Activated T-cell treated with anti-CD3 and anti-CD28 coated beads for 4 hours (primary cell): Measurements from ENCODE around the gene KCNJ15.

Source experiments
- DNase-seq: peaks from one replicate; pipeline ENCODE4 v3.0.0-alpha.2; 2020

KCNJ15 gene

DNA sequence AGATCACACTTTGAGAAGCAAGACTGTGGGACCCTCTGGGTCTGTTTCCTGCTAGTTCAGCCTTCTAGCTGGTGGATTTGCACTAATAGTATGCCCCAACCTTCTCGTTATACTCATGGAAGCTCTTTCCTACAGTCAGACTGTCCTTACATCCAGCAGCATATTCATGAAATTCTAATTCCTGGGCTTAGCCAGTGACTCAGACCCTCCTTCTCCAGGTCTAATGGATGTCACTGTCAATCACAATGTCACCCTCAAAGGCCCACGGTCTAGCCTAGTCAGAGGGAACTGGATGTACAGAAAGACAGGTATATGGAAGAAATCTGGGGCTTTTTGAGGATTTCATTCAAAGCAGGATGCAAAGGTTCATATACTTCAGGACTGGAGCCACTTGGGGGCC, 72.4 kb downstream of the KCNJ15 start:
- DNase-seq = no peak

DNA sequence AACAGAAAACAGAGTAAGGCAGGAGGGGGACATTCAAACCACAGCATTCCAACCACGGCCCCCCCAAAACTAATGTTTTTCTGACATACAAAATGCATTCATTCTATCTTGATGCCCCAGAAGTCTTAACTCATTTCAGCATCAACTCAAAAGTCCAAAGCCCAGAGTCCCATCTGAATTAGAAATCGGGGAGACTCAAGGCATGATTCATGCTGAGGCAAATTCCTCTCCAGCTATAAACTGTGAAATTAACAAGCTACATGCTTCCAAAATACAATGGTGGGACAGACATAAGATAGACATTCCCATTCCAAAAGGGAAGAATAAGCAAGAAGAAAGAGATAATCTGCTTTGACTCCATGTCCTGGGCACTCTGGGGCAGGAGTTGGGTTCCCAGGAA, 73.9 kb downstream of the KCNJ15 start:
- no peak for DNase-seq

DNA sequence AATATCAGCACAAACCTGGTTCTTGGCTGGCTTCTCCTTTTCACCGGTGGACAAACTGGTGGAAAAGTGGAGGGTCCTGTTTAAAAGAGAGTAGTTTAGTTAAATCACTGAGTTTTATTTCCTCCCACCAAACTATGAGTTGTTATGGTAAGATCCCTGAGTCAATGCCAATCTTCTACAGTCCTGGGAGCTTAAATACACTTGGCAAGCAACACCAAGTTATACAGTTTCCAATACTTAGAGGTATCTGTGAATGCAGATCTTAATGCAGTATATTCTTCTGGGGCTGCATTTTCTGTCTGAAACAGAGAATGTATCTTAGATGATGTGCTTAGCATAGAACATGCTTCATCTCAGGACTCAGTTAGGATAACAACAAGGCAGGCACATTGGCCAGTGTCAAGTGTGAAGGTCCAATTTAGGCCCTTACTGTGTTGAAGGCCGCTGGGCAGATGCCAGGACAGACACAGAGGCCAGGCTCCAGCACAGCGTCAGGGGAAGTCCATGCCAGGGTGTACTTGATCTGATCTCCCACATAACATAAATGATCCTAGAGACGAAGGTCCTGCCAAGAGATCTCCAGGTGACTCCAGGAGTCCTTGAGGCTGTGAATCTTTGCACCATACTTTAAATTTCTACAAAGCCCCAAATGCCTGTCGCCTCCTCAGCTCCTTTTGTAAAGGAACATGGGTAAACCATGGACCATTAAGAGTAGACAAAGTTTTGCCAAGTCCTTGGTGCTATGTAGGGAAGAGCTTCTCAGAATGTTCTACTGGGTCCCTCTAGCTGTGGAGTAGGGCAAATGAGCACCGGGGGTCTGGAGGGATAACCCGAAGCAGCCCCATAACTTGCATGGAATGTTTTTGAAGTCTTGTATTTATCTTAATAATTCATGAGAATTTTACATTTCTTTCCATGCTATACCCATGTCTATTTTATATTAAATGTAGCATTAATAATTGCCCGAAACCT, 76.8 kb downstream of the KCNJ15 start:
- no peak for DNase-seq

DNA sequence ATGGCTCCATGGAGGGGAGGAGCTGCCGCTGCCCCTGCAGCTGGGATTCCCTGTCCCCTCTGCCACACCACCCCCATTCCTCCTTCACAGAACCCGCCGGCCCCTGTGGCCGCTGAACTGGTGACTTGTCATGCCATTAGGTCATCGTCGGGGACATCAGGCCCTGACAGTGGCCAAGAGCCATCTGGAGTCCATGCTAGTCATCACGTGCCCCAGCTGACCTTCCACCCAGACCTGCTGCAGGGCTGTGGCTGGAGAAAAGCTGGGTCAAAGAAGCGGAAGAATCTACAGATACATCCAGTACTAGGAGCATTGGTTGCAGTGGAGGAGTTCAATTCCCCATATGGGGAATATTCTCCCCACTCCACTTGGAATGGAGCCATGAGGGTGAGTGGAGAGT, 78.1 kb downstream of the KCNJ15 start:
- DNase-seq = no peak

DNA sequence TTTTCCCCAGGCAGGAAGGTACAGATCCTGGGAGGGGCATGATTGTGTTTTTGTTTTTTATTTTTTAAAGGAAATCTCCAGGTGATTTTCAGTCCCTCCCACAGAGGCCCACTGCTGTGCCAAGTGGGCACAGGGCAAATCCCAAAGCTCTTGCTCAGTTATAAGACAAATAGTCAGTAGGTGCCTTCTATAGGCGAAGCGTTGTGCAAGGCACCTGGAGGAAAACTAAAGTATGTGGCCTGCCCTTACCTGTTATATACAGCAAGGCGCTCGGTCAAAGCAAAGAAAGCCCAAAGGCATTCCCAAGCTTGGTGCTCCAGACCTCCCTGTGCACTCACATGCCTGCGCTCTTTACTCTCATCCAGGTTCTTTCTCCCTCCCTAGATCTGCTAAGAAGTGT, 81.0 kb downstream of the KCNJ15 start:
- no peak for DNase-seq

DNA sequence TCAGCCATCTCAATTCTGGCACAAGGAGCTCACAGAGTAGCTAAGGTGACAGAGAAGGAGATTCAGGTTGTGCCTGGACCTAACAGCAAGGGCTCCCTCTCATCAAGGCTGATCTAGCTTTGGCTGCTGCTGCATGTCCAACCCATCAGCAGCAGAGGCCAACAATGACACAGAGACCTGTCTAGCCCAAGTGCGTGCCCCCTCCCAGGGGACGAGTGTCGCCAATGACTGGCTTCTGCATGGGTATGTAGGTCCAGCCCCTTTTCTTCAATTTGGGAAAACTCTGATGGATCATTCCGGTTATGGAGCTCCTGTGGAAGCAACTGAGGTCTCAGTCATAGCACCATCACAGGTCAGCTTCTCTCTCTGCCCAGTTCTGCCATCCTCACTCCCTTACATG, 83.3 kb downstream of the KCNJ15 start:
- DNase-seq = no peak

DNA sequence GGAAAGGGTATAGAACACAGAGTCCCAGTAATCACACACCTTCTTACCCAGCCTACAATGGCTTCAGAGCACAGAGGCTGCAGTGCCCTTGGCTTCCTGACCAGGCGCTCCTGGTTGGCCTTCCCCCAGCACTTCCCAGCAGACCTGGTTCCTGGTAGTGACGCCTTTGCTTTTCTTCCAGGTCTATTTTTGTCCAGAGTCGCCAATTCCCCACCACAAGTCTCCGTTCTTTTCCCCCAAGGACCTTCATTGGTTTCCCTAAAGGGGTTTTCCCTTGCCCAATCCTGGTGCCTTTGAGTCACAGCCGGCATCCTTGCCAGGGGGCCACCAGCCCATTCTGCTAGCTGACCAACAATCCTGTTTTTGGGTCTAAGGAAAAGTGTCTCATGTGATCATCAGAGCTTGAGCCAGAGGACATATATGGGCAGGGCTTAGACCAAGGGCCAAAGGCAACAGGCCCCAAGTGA, 84.8 kb downstream of the KCNJ15 start:
- no peak for DNase-seq

DNA sequence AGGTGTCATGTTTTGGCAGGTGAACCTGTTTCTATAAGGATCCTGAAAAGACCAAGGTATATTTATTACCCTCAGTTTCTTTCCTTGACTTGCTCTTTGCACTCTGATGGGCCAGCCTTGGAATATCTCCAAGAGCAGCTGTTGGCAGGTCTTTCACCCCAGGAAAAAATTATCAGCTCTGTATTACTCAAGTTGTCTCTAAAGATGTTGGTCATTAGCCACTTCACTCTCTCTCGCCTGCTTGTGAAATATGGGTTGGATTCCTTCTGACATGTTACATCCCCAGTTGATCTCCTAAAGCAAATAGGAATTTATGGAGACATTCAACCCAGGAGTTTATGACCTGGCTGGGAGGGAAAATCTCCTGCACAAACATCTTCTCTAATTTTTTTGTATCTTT, 85.9 kb downstream of the KCNJ15 start:
- no peak for DNase-seq

DNA sequence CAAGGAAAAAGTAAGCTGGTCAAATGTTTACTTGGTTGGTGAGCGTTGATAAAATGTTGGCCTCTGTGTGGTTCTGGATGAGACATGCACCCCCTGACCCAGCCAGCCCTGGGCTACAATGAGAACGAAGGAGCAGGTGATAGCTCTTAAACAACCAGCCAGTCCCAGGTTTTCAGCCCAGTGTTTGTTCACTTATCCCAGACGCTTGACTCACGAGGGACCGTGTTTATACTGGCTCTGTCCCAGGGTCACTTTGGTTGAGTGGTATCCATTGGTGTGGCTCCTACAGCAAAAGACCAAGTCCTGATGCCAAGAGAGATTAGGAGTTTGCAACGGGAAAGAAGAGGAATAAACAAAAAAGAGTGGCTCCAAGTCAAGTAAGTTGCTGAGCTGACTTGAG, 86.9 kb downstream of the KCNJ15 start:
- DNase-seq = no peak

DNA sequence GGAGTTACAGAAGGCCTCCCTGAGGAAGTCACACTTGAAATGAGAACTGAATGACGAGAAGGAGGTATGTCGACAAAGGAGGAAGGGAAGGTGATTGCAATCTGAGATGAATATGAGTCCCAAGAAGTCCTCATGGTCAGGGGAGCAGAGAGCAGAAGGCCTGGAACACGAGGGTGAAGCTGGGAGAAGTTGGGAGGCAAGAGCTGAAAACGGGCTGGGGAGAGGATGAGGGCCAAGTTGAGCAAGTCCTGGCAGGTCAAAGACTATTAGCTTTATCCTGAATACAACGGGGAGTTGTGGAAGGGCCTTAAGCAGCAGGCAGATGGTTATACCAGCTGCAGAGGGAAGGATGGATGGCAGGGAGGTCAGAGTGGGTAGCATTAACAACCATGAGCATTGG, 89.5 kb downstream of the KCNJ15 start:
- no peak for DNase-seq

DNA sequence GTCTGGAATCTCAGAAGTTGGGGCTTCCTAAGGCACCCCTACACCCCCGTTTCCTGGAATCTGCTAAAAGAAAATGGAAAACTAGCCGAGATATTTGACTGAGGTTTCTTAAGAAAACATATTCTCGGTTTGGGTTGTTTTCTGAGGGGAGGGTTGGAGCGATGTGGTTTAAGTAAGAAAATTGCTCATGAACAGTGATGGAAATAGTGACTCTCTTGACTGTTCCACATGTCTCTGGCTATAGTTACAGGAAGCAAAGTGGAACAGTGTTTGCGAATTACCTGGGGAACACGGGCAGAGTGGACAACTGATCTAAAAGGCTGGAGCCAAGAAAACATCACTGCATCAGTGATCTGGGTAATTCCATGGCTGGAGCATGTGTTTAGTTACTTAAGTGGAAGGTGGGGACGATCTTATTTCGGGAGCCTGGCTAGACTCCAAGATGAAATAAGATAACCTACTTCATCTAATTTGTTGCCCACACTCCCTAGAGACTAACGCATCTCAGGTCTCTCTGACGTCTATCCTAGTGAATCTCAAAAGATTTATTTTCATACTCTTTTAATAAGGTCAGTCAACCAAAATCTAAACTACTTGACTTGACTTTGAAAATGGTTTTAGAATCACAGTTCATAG, 92.4 kb downstream of the KCNJ15 start:
- DNase-seq = no peak

DNA sequence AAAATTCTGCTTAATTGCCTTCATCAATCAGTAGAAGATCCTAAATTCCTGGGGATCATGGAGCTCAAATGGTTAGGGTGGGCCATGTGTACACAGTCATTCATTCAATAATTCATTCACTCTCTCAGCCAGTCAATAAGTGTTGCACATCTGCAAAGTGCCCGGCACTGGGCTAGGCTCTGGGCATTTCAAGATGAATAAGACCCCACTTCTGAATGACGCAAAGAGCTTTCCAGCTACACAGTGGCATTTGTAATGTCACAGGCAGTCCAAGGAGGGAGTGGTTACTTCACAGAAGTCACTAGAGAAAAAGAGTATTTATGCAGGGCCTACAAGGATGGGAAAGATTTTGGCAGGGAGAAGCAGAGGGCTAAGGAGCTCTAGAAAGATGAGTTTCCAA, 93.2 kb downstream of the KCNJ15 start:
- DNase-seq = no peak

DNA sequence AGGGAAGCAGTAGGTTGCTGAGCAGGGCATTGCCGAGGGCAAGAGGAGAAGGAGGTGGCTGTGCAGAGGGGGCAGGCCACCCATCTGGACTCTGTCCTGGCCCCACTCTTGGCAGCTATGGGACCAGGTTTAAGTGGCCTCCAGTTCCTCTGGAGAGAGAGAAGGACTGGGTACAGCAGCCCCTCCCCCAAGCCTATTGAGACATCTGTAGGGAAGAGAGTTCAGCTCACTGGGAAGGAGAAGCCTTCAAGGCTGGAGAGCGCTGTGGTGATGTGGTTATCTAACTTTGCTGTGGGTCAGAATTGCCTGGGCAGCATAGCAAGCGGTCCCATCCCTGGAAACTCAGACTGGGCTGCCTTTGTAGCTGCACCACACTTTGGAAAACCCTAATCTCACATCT, 93.9 kb downstream of the KCNJ15 start:
- DNase-seq = no peak

DNA sequence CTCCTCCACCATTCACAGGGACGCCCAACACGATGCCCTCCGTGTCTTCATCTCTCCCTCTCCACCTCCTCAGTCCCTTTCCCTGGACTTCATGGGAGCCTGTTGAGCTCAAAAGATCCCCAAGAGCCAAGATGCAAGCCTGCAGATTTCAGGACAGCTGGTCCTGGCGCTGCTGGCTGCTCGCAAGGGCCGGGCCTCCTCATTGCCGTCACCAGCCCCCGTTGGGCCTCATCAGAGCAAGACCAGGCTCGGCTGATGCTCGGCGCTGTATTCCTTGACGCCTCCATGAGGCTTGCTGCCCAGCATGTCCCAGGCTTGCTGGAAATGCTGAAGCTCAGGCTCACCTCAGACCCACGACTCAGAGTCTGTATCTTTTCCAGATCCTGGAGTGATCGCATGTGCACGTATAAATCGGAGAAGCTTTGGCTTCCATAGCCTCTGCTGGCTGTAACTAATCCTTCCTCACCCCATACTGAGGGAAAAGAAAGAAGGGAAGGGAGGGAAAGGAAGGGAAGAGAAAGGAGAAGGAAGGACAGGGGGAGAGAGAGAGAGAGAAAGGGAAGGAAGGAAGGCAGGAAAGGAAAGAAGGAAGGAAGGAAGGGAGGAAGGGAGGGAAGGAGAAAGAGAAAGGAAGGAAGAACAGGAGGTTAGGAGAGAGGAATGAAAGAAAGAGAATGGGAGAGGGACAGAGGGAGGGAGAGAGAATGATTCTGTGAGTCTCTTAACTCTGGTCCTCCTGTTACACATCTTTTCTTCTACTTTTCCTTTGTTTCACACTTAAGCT, 94.6 kb downstream of the KCNJ15 start:
- DNase-seq = no peak

DNA sequence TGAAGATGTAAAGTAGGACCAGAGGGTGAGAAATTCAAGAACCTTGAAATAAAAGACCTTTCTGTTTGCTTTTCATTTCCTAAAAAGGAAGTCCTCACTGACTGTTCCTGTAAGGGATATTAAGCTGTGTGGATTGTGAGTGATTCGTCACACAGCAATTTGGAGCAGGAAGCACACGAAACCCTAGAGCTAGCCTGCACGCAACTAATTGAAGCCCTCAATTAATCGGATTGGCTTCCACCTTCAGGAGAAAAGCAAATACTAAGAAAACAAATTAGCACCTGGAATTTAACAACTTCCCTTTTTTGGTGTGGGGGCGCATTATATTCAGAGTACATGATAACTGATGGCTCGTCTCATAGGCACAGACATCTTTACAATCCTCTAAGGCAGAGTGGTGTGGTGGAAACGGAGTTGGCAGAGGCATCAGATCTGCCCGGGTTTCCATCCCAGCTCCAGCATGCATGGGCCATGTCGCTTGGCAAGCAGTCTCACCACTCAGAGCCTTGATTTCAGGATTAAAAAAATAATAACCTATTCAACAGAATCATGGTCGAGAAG, 95.2 kb downstream of the KCNJ15 start:
- DNase-seq = no peak

DNA sequence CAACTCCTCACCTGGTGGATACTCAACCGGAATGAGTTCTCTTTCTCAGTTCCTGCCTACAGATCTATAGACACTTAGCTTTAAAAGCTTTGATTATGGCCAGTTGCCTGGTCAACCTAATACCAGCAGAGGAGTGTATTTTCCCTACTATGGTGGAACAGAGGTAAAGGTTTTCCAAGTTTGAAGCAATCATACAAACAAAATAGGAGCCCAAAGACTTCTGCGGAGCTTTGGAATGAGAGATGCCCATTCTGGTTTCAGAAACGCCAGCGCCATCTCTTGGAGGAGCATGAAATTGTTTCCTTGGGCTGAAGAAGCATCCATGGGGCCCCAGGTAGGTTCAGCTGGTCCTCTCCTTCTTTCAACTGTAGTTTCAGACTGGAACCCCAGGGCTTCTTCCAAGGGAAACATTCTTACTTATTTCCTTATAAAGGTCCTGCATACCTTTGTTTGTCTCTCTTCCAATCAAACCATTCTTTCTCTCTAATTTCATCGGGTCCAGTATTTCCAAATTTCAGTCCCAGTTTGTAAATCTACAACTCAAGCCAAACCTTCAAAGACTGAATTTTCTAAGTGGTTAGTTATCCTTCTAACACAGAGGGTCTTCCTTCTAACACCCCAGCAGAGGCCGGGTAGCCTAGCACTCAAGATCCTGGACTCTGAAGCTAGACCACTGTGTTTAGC, 95.9 kb downstream of the KCNJ15 start:
- peak; percentile 6 for DNase-seq

DNA sequence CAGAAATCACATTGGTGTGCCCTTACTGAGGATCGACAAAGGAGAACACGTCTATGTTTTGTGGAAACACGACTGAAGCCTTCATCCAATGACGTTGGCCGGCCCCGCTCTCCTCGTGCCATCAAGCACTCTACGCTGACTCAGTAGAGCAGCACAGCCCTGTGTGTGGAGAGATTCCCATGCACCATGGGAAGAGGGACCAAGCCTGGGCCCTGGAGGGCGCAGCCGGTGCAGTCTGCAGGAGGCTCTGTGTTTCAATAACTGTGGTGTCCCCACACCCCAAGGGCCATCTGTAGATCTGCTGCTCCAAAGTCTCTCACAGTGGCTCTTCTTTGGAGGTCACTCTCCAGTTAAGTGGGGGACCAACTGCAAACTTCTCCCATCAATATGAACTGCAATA, 97.4 kb downstream of the KCNJ15 start:
- DNase-seq = no peak

DNA sequence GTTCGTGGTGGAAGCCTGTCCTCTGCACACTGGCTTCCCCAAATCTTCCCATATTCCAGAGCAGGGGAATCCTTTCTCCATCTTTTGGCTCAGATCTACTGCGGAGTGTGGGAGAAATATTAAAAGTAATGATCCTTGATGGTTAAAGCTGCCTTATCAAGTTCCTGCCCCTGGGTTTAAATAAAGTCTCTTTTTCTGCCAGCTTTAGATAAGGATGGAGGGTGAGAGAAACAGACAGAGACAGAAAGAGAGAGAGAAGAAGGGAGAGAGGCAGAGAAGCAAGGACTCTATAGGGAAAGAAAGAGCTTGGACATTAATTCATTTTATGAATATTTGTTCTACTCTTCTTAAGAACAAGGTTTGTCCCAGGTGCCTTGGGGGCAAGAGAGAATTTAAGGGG, 98.0 kb downstream of the KCNJ15 start:
- no peak for DNase-seq

DNA sequence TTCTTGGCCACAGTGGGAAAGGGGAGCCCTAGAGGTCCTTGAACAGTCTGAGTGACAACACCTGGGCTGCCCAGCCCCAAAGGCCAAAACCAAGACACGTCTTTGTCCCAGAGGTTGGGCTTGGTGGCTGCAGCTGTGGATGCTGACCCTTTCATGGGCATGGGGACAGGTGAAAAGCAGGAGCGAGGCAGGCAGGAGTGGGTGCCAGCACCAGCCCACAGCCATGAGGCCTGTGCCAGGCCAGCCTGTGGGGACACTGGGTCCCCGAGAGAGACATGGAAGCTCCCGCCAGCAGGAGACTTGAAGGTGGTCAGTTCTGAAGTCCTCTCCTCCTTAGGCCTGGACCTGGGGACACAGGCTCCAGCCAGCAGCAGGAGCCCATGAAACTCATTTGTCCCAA, 98.6 kb downstream of the KCNJ15 start:
- DNase-seq = no peak

DNA sequence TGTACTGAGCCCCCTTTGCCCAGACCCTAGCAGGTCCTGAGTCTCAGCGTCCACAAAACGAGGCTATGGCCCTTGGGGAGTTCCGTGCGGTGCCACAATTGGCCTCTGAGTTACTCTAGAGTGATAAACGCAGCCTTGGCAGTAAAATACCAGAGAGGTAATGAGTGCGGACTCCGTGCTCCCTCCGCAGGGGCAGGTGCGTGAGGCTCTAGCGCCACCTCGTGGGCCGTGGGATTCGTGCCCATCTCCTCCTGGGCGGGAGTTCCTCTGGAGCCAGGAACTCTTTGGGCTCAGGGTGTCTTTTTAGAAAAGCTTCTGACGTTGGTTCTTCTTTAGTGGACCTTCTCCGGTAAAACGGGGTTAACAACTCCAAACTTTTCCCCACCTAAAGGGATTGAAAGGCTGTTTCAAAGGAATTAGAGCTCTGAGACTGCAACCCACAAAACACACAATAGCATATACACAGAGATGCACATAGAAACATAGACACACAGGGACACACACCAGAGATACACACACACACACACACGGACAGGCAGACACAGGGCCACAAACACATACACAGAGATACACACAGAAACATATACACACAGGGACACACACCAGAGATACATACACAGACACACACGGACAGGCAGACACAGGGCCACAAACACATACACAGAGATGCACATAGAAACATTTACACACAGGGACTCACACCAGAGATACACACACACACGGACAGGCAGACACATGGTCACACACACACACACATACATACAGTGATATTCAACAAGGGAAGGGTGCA, 99.4 kb downstream of the KCNJ15 start:
- peak; percentile 48 for DNase-seq
